22Rv1 (cell line): ENCODE results near the gene GTF2H3.

ENCODE experiments used
- CTCF ChIP-seq: fragments of 450-650 bp; IDR thresholded peaks from 2 replicates; pipeline ENCODE4 v1.5.1; 2017; ENCODE audit warnings: mild to moderate bottlenecking
- ZFX ChIP-seq: fragments of 450-650 bp; IDR thresholded peaks from 2 replicates; pipeline ENCODE4 v1.6.1; 2017; ENCODE audit warnings: antibody characterized with exemption, borderline replicate concordance

- no peak for TF ChIP-seq CTCF
- TF ChIP-seq ZFX: no peak
Measured at GRCh38 chr12:123705935-123706334, 72.3 kb downstream of the GTF2H3 start.
